IMR-90 (cell line): ENCODE measurements around the gene LACC1. TPM values are rescaled to one million over a fixed set of nuclear protein-coding genes. Genes with fewer than 3 reads are reported as not detected.

ENCODE experiments used
- ATAC-seq: fragments of 200-7000 bp; cut with Tn5 transposase; 2 replicates; pipeline ENCODE4 v1.9.1; 2020; ENCODE audit warnings: low read depth, mild to moderate bottlenecking, moderate library complexity
- BruUV-seq: library from RNA; stranded (reverse); fragments of 400-500 nt; replicated peaks from 2 replicates; lab custom pipeline; 2021; lab: Mats Ljungman, UMichigan
- CTCF ChIA-PET: fragments of 300-600 bp; formaldehyde crosslinking; extraction: SDS; loops from one replicate; lab custom pipeline; 2021; ENCODE audit warnings: antibody characterized with exemption; lab: Yijun Ruan, JAX
- POLR2A ChIA-PET: fragments of 300-600 bp; sonication (Branson Sonifier 250); formaldehyde crosslinking; loops from one replicate; lab custom pipeline; 2022; ENCODE audit warnings: antibody characterized with exemption; ENCODE audit not compliant: unreplicated experiment; lab: Charles Lee
- DNase-seq: peaks from one replicate; pipeline ENCODE4 v3.0.0; 2013
- H2AFZ ChIP-seq: replicated peaks from 2 replicates; pipeline ENCODE3; 2013; ENCODE audit warnings: low read length, mild to moderate bottlenecking; ENCODE audit not compliant: poor library complexity
- H2AK5ac ChIP-seq: 2 replicates; pipeline ENCODE4 v1.6.1; 2013; ENCODE audit warnings: low read depth, low read length, inconsistent platforms
- H2AK9ac ChIP-seq: replicated peaks from 2 replicates; pipeline ENCODE3; 2013; ENCODE audit warnings: mild to moderate bottlenecking, low read depth, low read length, moderate library complexity; ENCODE audit not compliant: poor library complexity
- H2BK120ac ChIP-seq: 2 replicates; pipeline ENCODE4 v1.6.1; 2013; ENCODE audit warnings: low read depth, low read length, inconsistent platforms
- H2BK15ac ChIP-seq: 3 replicates; pipeline ENCODE4 v1.6.1; 2013; ENCODE audit warnings: low read depth, low read length, inconsistent platforms
- H2BK20ac ChIP-seq: 2 replicates; pipeline ENCODE4 v1.6.1; 2013; ENCODE audit warnings: low read depth, mild to moderate bottlenecking, inconsistent platforms, low read length, moderate library complexity
- H2BK5ac ChIP-seq: 2 replicates; pipeline ENCODE4 v1.6.1; 2013; ENCODE audit warnings: mild to moderate bottlenecking, low read depth, low read length, inconsistent platforms; ENCODE audit not compliant: poor library complexity, severe bottlenecking
- H3K14ac ChIP-seq: replicated peaks from 2 replicates; pipeline ENCODE4 v1.6.1; 2013; ENCODE audit warnings: low read depth, low read length, inconsistent platforms
- H3K18ac ChIP-seq: 2 replicates; pipeline ENCODE4 v1.6.1; 2013; ENCODE audit warnings: low read depth, low read length, control low read depth
- H3K23ac ChIP-seq: 2 replicates; pipeline ENCODE4 v1.6.1; 2013; ENCODE audit warnings: low read depth, low read length, inconsistent platforms
- H3K27ac ChIP-seq: 2 replicates; pipeline ENCODE4 v1.5.1; 2013; ENCODE audit warnings: mild to moderate bottlenecking, control low read depth, low read length; ENCODE audit not compliant: insufficient read depth
- H3K27me3 ChIP-seq: 2 replicates; pipeline ENCODE4 v1.6.1; 2013; ENCODE audit warnings: low read length; ENCODE audit not compliant: control insufficient read depth, insufficient read depth
- H3K36me3 ChIP-seq: 2 replicates; pipeline ENCODE4 v1.6.1; 2013; ENCODE audit warnings: low read length, mixed read lengths; ENCODE audit not compliant: control insufficient read depth, insufficient read depth
- H3K4ac ChIP-seq: 2 replicates; pipeline ENCODE4 v1.6.1; 2013; ENCODE audit warnings: low read depth, low read length, inconsistent platforms
- H3K4me1 ChIP-seq: 2 replicates; pipeline ENCODE4 v1.6.1; 2013; ENCODE audit warnings: low read length, mixed read lengths; ENCODE audit not compliant: control insufficient read depth, insufficient read depth
- H3K4me2 ChIP-seq: 2 replicates; pipeline ENCODE4 v1.6.1; 2013; ENCODE audit warnings: low read depth, mild to moderate bottlenecking, control low read depth, low read length, moderate library complexity
- H3K4me3 ChIP-seq: 2 replicates; pipeline ENCODE4 v1.5.1; 2013; ENCODE audit warnings: low read depth, mild to moderate bottlenecking, control low read depth, low read length, moderate library complexity; ENCODE audit not compliant: insufficient read depth
- H3K56ac ChIP-seq: 2 replicates; pipeline ENCODE4 v1.6.1; 2013; ENCODE audit warnings: low read length, inconsistent platforms; ENCODE audit not compliant: insufficient read depth; ENCODE audit errors: extremely low read depth
- H3K79me1 ChIP-seq, 2 experiments: 2 replicates each; pipeline ENCODE4 v1.6.1; 2013; ENCODE audit warnings: low read length in 2 of 2, inconsistent platforms in 1 of 2, low read depth in 1 of 2
- H3K9ac ChIP-seq: 2 replicates; pipeline ENCODE4 v1.6.1; 2013; ENCODE audit warnings: low read depth, low read length, control low read depth
- H3K9me1 ChIP-seq: 2 replicates; pipeline ENCODE4 v1.6.1; 2013; ENCODE audit warnings: low read length, inconsistent platforms; ENCODE audit not compliant: insufficient read depth
- H3K9me3 ChIP-seq: 2 replicates; pipeline ENCODE4 v1.6.1; 2013; ENCODE audit warnings: low read length; ENCODE audit not compliant: control insufficient read depth, insufficient read depth
- H4K20me1 ChIP-seq: 2 replicates; pipeline ENCODE4 v1.6.1; 2013; ENCODE audit warnings: low read length, inconsistent platforms; ENCODE audit not compliant: insufficient read depth
- H4K5ac ChIP-seq: 2 replicates; pipeline ENCODE4 v1.6.1; 2013; ENCODE audit warnings: mild to moderate bottlenecking, low read depth, low read length, control low read depth
- H4K8ac ChIP-seq, 2 experiments: 2 replicates each; pipeline ENCODE4 v1.6.1; 2013; ENCODE audit warnings: low read depth in 2 of 2, low read length in 2 of 2, control low read depth in 1 of 2, inconsistent platforms in 1 of 2
- H4K91ac ChIP-seq: 2 replicates; pipeline ENCODE4 v1.6.1; 2013; ENCODE audit warnings: low read depth, low read length, inconsistent platforms; ENCODE audit not compliant: insufficient read depth
- BHLHE40 ChIP-seq: fragments of 150-350 bp; IDR thresholded peaks from 2 replicates; pipeline ENCODE4 v1.6.1; 2016; ENCODE audit warnings: mild to moderate bottlenecking, low read depth, low read length
- CEBPB ChIP-seq: IDR thresholded peaks from 2 replicates; pipeline ENCODE4 v1.6.1; 2012; ENCODE audit warnings: low read depth, low read length, improper control_type of control experiment
- CHD1 ChIP-seq: IDR thresholded peaks from 2 replicates; pipeline ENCODE4 v1.6.1; 2012; ENCODE audit warnings: low read depth, low read length, improper control_type of control experiment
- CTCF ChIP-seq: conservative IDR thresholded peaks from 2 replicates; pipeline ENCODE4 v1.5.1; 2012; ENCODE audit warnings: mild to moderate bottlenecking, low read depth, low read length, improper control_type of control experiment
- ELK1 ChIP-seq: fragments of 150-350 bp; IDR thresholded peaks from 2 replicates; pipeline ENCODE4 v1.6.1; 2016; ENCODE audit warnings: low read depth, mild to moderate bottlenecking, low read length, moderate library complexity, borderline replicate concordance
- FOS ChIP-seq: fragments of 150-350 bp; IDR thresholded peaks from 2 replicates; pipeline ENCODE4 v1.6.1; 2016; ENCODE audit warnings: low read depth, low read length
- MAFK ChIP-seq: IDR thresholded peaks from 2 replicates; pipeline ENCODE4 v1.6.1; 2012; ENCODE audit warnings: low read depth, low read length, improper control_type of control experiment
- MAZ ChIP-seq: IDR thresholded peaks from 2 replicates; pipeline ENCODE4 v1.6.1; 2012; ENCODE audit warnings: low read depth, mild to moderate bottlenecking, low read length, improper control_type of control experiment, moderate library complexity, borderline replicate concordance
- MXI1 ChIP-seq: IDR thresholded peaks from 2 replicates; pipeline ENCODE4 v1.6.1; 2012; ENCODE audit warnings: low read depth, mild to moderate bottlenecking, low read length, moderate library complexity, borderline replicate concordance
- NFE2L2 ChIP-seq: fragments of 150-350 bp; IDR thresholded peaks from 2 replicates; pipeline ENCODE4 v1.6.1; 2016; ENCODE audit warnings: low read depth, mild to moderate bottlenecking, low read length
- POLR2A ChIP-seq: IDR thresholded peaks from 2 replicates; pipeline ENCODE4 v1.6.1; 2012; ENCODE audit warnings: mild to moderate bottlenecking, low read depth, low read length
- RAD21 ChIP-seq: IDR thresholded peaks from 2 replicates; pipeline ENCODE4 v1.6.1; 2012; ENCODE audit warnings: low read length, improper control_type of control experiment
- RCOR1 ChIP-seq: IDR thresholded peaks from 2 replicates; pipeline ENCODE4 v1.6.1; 2012; ENCODE audit warnings: mild to moderate bottlenecking, low read length, improper control_type of control experiment; ENCODE audit not compliant: insufficient replicate concordance
- RFX5 ChIP-seq: IDR thresholded peaks from 2 replicates; pipeline ENCODE4 v1.8.0; 2012; ENCODE audit warnings: low read depth, mild to moderate bottlenecking, low read length, moderate library complexity
- SMC3 ChIP-seq: fragments of 150-350 bp; IDR thresholded peaks from 2 replicates; pipeline ENCODE4 v1.6.1; 2016; ENCODE audit warnings: low read depth, mild to moderate bottlenecking, antibody characterized with exemption, low read length, moderate library complexity
- USF2 ChIP-seq: fragments of 150-350 bp; IDR thresholded peaks from 2 replicates; pipeline ENCODE4 v1.6.1; 2017; ENCODE audit warnings: mild to moderate bottlenecking, antibody characterized with exemption, low read length, low read depth
- whole genome bisulfite sequencing, 2 experiments: methylation state at CpG; one replicate each; pipeline versions ENCODE4 v1.1.5 to v1.1.7; 2013; ENCODE audit warnings: missing lambda C conversion rate in 2 of 2; ENCODE audit not compliant: insufficient read length in 1 of 2; ENCODE audit errors: extremely low coverage in 2 of 2; 5-methylcytosine and 5-hydroxymethylcytosine counted together
- dilution Hi-C: fragments of 300-500 bp; cut with HindIII; formaldehyde crosslinking; loops from one replicate; pipeline ENCODE4 v1.14.3; 2018; ENCODE audit warnings: low sequenced_read_pairs; ENCODE audit not compliant: unreplicated experiment
- in situ Hi-C: fragments of 300-500 bp; cut with MboI; formaldehyde crosslinking; loops from 3 replicates; pipeline ENCODE4 v1.14.3; 2019; ENCODE audit warnings: low sequenced_read_pairs, inconsistent platforms, mixed read lengths
- intact Hi-C: fragments of 100-400 bp; cut with micrococcal nuclease; formaldehyde crosslinking; loops from 2 replicates; pipeline ENCODE4 v1.10.0; 2022
- polyA plus RNA-seq, 3 experiments: library from polyadenylated mRNA; depleted of rRNA; stranded (reverse); fragments of >200 nt; gene quantifications; 2 replicates each; pipeline ENCODE4 v1.2.3, GENCODE V29; 2012; ENCODE audit warnings: low replicate concordance in 1 of 3
- total RNA-seq: library from RNA; depleted of rRNA; stranded (reverse); fragments of >200 nt; gene quantifications from 2 replicates; pipeline ENCODE4 v1.2.3, GENCODE V29; 2012

The LACC1 gene
- total and polyA plus RNA-seq, 2 of the 4 experiments (the other 2 are of a cell fraction): 3.2 to 4.7 TPM

- intact Hi-C loops: loop anchor here (5.0 to 10.0 kb wide), 7 partner anchors 65 to 1280 kb away; no protein-coding TSS in a partner anchor
- Histone ChIP-seq H3K18ac (no peak overlapping the region), H3K14ac (no peak overlapping the region), H3K56ac (no peak overlapping the region), H3K4me2 (no peak overlapping the region), H4K20me1 (no peaks in the 10 kb centered on the region), H2AFZ (no peak overlapping the region), H2BK120ac (no peak overlapping the region), H2BK20ac (no peak overlapping the region), H3K4ac (no peak overlapping the region), H3K36me3 (no peaks in the 10 kb centered on the region), H2AK5ac (no peak overlapping the region), H3K9me3 (no peaks in the 10 kb centered on the region), H3K23ac (no peak overlapping the region), H3K79me1 (no peaks in the 10 kb centered on the region), H2BK15ac (no peak overlapping the region), H3K4me3 (no peak overlapping the region), H2BK5ac (peak overlapping the region; percentile 60), H4K8ac (no peak overlapping the region), H4K91ac (no peak overlapping the region), H4K5ac (no peak overlapping the region), H2AK9ac (no peak overlapping the region), H3K9ac (no peak overlapping the region), H3K27me3 (no peaks in the 10 kb centered on the region), H3K4me1 (no peaks in the 10 kb centered on the region; the same call in 1 of the 2 replicates), H3K27ac (no peak overlapping the region), H3K9me1 (no peaks in the 10 kb centered on the region)
- peak; percentile 56 for DNase-seq
- POLR2A ChIA-PET: interaction anchor here (0.6 kb wide), 1 partner anchor 55 kb away, joined by 3 read pairs; no protein-coding TSS in a partner anchor
- CTCF ChIA-PET: no interaction called here
- dilution Hi-C loops: no loop called here
- in situ Hi-C loops: loop anchor here (10.0 kb wide), 1 partner anchor 787 kb away; no protein-coding TSS in a partner anchor
- ATAC-seq: peak; percentile 46
- no peak for TF ChIP-seq NFE2L2
- TF ChIP-seq CEBPB: no peak
- no peak for TF ChIP-seq SMC3
- no peak for TF ChIP-seq MAFK
- no peak for TF ChIP-seq BHLHE40
- no peak for TF ChIP-seq CTCF
- no peak for TF ChIP-seq ELK1
- no peak for TF ChIP-seq USF2
- TF ChIP-seq RCOR1: no peak
- no peak for TF ChIP-seq RAD21
- TF ChIP-seq RFX5: no peak
- no peak for TF ChIP-seq CHD1
- TF ChIP-seq POLR2A: no peak
- TF ChIP-seq MXI1: no peak
- no peak for TF ChIP-seq FOS
- TF ChIP-seq MAZ: no peak
- WGBS, 2 experiments: 91% methylated on average over 1 of the region's 1 CpG; no CpG with 5 or more reads in 1 of the 2 experiments
- BruUV-seq: no TSS peak
Measured at GRCh38 chr13:43872181-43872580, 7.5 kb upstream of the LACC1 start.
